Muscle layer of colon (tissue), 2 donors: ENCODE data around the gene KMT2E.

Experiments used
- H3K27ac ChIP-seq: one replicate; pipeline ENCODE4 v1.7.0; 2013; ENCODE audit warnings: low read depth, mild to moderate bottlenecking, low read length, moderate library complexity
- H3K27me3 ChIP-seq, 2 donors: one replicate each; pipeline ENCODE4 v1.7.0; 2013; ENCODE audit warnings: low read length in 2 of 2, mild to moderate bottlenecking in 2 of 2; ENCODE audit not compliant: insufficient read depth in 2 of 2, control insufficient read depth in 1 of 2
- H3K36me3 ChIP-seq: one replicate; pipeline ENCODE4 v1.7.0; 2013; ENCODE audit warnings: mild to moderate bottlenecking, low read length; ENCODE audit not compliant: insufficient read depth
- H3K4me1 ChIP-seq: one replicate; pipeline ENCODE4 v1.7.0; 2013; ENCODE audit warnings: mild to moderate bottlenecking, low read length; ENCODE audit not compliant: insufficient read depth
- H3K4me3 ChIP-seq, 2 donors: one replicate each; pipeline ENCODE4 v1.7.0; 2013; ENCODE audit warnings: low read length in 2 of 2, low read depth in 1 of 2, mild to moderate bottlenecking in 1 of 2, moderate library complexity in 1 of 2
- H3K9ac ChIP-seq: one replicate; pipeline ENCODE4 v1.7.0; 2013; ENCODE audit warnings: low read length
- H3K9me3 ChIP-seq: one replicate; pipeline ENCODE4 v1.7.0; 2013; ENCODE audit warnings: mild to moderate bottlenecking, low read length
- donor health status: abdominal sarcoma.
- donor health status: Adenocarcinoma of cecum.

Gene KMT2E

DNA sequence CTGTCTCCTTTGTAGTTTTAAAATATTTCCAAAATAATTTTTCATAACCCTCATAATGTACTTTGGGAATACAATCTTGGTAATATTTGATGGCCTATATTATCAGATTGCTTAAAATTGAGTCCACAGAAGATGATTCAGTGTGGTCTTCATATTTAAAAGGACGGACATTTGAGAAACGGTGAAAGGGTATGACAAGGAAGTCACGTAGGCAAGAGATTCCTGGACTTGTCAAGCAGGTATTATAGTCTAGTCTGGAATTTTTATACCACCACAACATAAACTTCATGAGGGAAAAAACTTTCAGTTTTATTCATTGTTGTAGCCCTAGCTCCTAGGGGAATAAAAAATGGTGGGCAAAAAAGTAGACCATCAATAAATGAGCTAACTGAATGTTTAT is 82.3 kb downstream of the KMT2E start:
- H3K36me3 ChIP-seq, result peaks cover 13% of the 10 kb centered on the region
- no peak overlapping the region for H3K27ac ChIP-seq
- no peaks in the 10 kb centered on the region for H3K9me3 ChIP-seq

DNA sequence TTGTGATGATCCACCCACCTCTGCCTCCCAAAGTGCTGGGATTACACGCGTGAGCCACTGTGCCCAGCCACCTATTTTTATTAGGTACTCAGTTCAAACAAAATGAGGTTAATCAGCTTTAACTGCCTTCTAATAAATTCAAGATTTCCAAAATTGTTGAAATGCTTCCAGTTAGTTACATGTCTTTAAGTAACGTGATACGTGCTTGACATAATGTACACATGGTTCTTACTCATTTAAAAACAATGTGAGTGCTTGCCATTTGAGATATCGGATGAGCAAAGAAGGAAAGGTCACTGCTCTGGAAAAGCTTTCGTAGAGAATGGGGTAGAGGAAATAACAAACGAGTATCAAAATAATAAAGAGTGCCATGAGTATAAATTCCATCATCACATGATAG is 83.6 kb downstream of the KMT2E start:
- Histone ChIP-seq H3K27ac (no peak overlapping the region), H3K27me3 (no peaks in the 10 kb centered on the region), H3K4me3 (no peak overlapping the region), H3K4me1 (peaks cover 9% of the 10 kb centered on the region), H3K36me3 (peaks cover 12% of the 10 kb centered on the region), H3K9ac (no peak overlapping the region), H3K9me3 (no peaks in the 10 kb centered on the region)

More for the DNA sequence above, 82.3 kb downstream of the KMT2E start:
- H3K4me3 ChIP-seq, result no peak overlapping the region
- H3K4me1 ChIP-seq, result peaks cover 9% of the 10 kb centered on the region
- H3K27me3 ChIP-seq, result no peaks in the 10 kb centered on the region
- no peak overlapping the region for H3K9ac ChIP-seq

DNA sequence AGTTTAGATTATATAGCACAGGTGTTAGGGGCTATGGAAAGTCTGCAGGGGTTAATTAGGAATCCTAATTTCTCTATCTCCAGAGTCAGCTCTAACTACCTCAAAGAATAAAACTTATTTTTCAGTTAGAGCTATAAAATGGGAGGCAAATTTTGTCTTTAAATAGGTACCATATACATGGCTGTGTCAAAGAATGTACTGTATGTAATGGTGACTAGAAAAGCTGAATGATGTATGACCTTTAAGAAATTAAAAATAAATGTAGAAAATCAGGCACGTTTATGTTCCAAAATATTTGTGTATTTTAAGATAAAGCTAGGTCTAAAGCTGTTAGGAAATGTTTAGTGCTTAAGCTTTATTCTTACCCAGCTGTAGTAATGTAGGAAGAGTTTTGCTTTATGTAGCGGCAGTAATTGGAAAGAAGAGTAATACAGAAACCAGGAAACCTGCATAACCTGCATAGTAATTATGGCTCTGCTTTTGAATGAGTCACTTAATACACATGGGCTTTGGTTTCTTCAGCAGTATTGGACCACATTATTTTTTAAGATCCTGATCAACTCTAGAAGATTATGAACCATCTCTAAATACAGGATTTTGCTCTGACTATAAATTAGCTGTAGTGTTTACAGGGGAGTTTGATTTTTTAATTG is 85.0 kb downstream of the KMT2E start:
- Histone ChIP-seq H3K9me3 (no peaks in the 10 kb centered on the region), H3K27ac (no peak overlapping the region), H3K36me3 (peaks cover 17% of the 10 kb centered on the region), H3K27me3 (no peaks in the 10 kb centered on the region), H3K9ac (no peak overlapping the region), H3K4me3 (no peak overlapping the region), H3K4me1 (peaks cover 9% of the 10 kb centered on the region)

DNA sequence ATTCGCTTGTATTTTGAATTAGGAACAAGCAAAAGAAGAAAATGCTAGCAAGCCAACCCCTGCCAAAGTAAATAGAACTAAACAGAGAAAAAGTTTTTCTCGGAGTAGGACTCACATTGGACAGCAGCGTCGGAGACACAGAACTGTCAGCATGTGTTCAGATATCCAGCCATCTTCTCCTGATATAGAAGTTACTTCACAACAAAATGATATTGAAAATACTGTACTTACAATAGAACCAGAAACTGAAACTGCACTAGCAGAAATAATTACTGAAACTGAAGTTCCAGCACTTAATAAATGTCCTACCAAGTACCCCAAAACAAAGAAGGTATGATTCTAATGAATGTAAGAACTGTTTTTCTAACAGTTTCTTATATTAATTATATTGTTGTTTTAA is 87.9 kb downstream of the KMT2E start:
- H3K27ac ChIP-seq, result no peak overlapping the region
- H3K4me1 ChIP-seq, result peaks cover 19% of the 10 kb centered on the region

DNA sequence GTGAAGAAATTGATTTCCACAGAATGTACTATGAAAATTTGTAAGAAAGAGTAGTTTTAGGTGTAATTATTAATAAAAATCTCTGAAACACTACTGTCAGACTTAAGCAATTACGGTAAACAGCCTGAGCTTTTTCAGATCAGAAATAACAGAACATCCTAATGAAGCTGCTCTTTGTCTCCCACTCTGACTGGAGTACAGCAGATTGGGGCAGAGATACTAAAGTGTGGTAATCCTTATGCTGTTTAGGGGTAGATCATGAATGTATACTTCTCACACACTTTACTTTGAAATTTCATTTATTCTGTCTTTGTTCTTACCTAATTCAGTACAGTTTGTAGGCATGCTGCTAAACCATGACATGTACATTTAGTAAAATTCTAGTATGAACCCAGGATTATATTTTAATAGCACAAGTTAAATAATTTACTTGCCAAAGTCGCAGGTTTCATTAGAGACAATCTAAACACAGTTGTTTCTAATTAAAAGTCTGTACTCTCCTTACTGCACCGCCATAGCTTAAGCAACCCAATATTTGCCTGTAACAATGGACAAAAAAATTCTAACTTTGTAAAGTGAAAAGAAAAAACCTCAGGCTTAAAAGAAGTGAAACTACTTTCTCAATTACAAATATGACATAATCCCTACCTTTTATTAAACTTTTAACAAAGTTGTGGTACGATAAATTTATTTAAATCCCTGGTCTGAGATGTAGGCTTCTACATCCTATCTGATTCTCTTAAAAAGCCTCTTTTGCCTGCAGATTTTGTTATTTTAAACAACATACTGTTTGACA is 88.8 kb downstream of the KMT2E start:
- H3K9ac ChIP-seq, result no peak overlapping the region
- H3K36me3 ChIP-seq, result peaks cover 25% of the 10 kb centered on the region
- H3K27me3 ChIP-seq, result no peaks in the 10 kb centered on the region
- H3K9me3 ChIP-seq, result no peaks in the 10 kb centered on the region
- no peak overlapping the region for H3K27ac ChIP-seq
- H3K4me3 ChIP-seq, result no peak overlapping the region
- H3K4me1 ChIP-seq, result peaks cover 17% of the 10 kb centered on the region

More for the DNA sequence above, 87.9 kb downstream of the KMT2E start:
- Histone ChIP-seq H3K9me3 (no peaks in the 10 kb centered on the region), H3K9ac (no peak overlapping the region), H3K27me3 (no peaks in the 10 kb centered on the region), H3K4me3 (no peak overlapping the region), H3K36me3 (peaks cover 19% of the 10 kb centered on the region)

DNA sequence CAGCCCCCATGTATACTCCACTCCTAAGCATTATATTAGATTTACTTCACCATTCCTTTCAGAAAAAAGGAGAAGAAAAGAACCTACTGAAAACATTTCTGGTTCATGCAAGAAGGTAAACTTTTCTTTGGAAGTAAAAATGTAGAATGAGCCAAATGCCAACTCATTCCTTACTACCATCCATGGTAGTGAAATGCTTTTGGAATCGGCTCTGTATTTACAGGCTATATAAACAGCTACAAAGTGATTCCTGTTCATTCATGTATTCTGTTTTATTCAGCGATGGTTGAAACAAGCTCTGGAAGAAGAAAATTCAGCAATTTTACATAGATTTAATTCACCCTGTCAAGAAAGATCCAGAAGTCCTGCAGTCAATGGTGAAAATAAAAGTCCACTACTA is 91.6 kb downstream of the KMT2E start:
- Histone ChIP-seq H3K27ac (peak overlapping the region; percentile 17), H3K9me3 (no peaks in the 10 kb centered on the region), H3K36me3 (peaks cover 46% of the 10 kb centered on the region), H3K9ac (no peak overlapping the region), H3K4me3 (no peak overlapping the region), H3K27me3 (no peaks in the 10 kb centered on the region), H3K4me1 (peaks cover 10% of the 10 kb centered on the region)

DNA sequence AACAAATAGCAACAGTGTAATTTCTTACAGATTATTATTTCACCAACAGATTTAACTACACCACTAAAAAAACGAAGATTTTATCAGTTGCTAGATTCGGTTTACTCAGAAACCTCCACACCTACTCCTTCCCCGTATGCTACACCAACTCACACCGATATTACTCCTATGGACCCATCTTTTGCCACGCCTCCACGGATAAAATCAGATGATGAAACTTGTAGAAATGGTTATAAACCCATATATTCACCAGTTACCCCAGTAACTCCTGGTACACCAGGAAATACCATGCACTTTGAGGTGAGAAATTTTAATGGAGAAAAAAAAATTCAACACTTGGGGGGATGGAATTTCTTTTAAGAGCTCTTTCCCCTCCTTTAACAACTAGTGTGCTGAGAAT is 92.5 kb downstream of the KMT2E start:
- Histone ChIP-seq H3K36me3 (peaks cover 53% of the 10 kb centered on the region), H3K27me3 (no peaks in the 10 kb centered on the region), H3K27ac (no peak overlapping the region), H3K4me1 (peaks cover 10% of the 10 kb centered on the region), H3K9me3 (no peaks in the 10 kb centered on the region), H3K9ac (no peak overlapping the region), H3K4me3 (no peak overlapping the region)

DNA sequence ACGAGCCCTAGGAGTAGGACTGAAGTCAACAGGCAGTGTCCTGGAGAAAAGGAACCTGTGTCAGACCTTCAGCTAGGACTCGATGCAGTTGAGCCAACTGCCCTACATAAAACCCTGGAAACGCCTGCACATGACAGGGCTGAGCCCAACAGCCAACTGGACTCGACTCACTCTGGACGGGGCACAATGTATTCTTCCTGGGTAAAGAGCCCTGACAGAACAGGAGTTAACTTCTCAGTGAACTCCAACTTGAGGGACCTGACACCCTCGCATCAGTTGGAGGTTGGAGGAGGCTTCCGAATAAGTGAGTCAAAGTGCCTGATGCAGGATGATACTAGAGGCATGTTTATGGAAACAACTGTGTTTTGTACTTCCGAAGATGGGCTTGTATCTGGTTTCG is 93.5 kb downstream of the KMT2E start:
- Histone ChIP-seq H3K4me3 (no peak overlapping the region), H3K36me3 (peaks cover 63% of the 10 kb centered on the region), H3K27ac (no peak overlapping the region), H3K27me3 (no peaks in the 10 kb centered on the region), H3K9me3 (no peaks in the 10 kb centered on the region), H3K9ac (no peak overlapping the region), H3K4me1 (peaks cover 10% of the 10 kb centered on the region)

DNA sequence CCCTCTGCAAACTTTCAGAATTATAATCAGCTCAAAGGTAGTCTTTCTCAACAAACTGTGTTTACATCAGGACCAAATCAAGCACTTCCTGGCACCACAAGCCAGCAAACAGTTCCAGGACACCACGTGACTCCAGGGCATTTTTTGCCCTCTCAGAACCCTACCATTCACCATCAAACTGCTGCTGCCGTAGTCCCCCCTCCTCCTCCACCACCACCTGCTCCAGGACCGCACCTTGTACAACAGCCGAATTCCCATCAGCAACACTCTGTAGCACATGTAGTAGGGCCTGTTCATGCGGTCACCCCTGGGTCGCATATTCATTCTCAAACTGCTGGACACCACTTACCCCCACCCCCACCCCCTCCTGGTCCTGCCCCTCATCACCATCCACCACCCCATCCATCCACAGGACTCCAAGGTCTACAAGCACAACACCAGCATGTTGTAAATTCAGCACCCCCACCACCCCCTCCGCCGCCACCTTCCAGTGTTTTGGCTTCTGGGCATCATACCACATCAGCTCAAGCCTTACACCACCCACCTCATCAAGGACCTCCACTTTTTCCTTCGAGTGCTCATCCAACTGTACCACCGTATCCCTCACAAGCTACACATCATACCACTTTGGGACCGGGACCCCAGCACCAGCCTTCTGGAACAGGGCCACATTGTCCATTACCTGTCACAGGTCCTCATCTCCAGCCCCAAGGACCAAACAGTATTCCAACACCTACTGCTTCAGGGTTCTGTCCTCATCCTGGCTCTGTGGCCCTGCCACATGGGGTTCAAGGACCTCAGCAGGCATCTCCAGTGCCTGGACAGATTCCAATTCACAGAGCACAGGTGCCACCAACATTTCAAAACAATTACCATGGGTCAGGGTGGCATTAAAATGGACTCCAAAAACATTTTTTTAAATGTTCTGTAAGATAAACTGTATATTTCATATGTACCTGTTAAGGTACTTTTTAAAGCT is 98.7 kb downstream of the KMT2E start:
- Histone ChIP-seq H3K27me3 (no peaks in the 10 kb centered on the region), H3K36me3 (peaks cover 68% of the 10 kb centered on the region), H3K27ac (peak overlapping the region; percentile 1), H3K4me1 (no peaks in the 10 kb centered on the region), H3K4me3 (no peak overlapping the region), H3K9ac (no peak overlapping the region), H3K9me3 (no peaks in the 10 kb centered on the region)

DNA sequence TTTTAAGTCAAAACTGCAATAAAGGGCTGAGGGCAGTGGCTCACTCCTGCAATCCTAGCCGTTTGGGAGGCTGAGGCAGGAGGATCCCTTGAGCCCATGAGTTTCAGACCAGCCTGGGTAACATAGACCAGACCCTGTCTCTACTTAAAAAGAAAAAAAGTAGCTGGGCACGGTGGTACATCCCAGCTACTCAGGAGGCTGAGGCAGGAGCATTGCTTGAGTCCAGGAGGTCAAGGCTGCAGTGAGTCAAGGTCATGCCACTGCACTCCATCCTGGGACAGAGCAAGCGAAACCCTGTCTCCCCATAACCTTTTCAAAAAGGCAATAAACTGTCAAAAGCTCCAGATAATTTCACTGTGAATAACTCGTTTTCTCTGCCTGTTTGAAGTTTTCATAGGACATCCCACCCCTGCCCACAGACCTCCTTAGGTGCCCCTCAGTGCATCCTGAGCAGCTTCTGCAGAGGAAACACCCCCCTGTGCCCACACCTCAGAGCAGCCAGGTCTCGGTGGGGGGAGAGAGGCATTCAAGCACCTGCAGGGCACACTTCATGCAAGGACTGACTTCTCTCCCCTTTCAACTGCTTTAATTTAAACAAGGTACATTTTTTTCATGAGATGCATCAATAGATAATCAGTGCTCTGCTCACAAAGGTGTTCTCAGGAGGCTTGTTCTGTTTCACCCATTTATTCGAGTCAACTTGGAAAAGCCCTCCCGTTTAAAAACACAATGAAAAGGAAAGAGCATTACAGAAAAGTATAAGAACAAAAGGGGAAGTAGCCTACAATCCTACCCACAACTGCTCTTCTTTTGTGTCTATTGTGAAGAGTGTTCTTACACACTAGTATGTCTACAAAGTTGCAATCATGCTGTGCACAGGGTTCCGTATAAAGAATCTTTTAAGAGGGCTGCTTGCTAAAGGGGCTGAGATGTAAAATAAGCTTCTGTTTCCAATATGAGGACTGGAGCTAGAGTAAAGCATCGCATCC is 104.9 kb downstream of the KMT2E start:
- Histone ChIP-seq H3K4me1 (no peaks in the 10 kb centered on the region), H3K9ac (no peak overlapping the region), H3K36me3 (peaks cover 21% of the 10 kb centered on the region), H3K9me3 (no peaks in the 10 kb centered on the region), H3K27me3 (no peaks in the 10 kb centered on the region), H3K4me3 (no peak overlapping the region), H3K27ac (no peak overlapping the region)
